Right cardiac atrium (tissue), 5 donors: ENCODE data around the gene MRPL41. TPM values are rescaled to one million over a fixed set of nuclear protein-coding genes. Genes with fewer than 3 reads are reported as not detected.
"Not testable (repeated sequence)": the region's sequence is repeated elsewhere in the genome, so short reads cannot be mapped to it uniquely, and the experiment has no call there.

ENCODE experiments used
- ATAC-seq, 2 donors: fragments of 200-7000 bp; cut with Tn5 transposase; one replicate each; pipeline versions ENCODE4 v1.8.0 to v1.9.1; 2020; ENCODE audit warnings: moderate library complexity in 2 of 2, mild to moderate bottlenecking in 1 of 2
- DNase-seq, 3 donors: peaks; one replicate each; pipeline ENCODE4 v3.0.0-alpha.2; 2020
- H3K27ac ChIP-seq: one replicate; pipeline ENCODE4 v1.5.1; 2013; ENCODE audit warnings: mild to moderate bottlenecking, low read length, control low read depth, moderate library complexity
- H3K27me3 ChIP-seq: one replicate; pipeline ENCODE4 v1.6.1; 2013; ENCODE audit not compliant: control insufficient read depth, insufficient read depth
- H3K4me1 ChIP-seq: one replicate; pipeline ENCODE4 v1.6.1; 2013; ENCODE audit warnings: low read length; ENCODE audit not compliant: control insufficient read depth, insufficient read depth
- H3K4me3 ChIP-seq: one replicate; pipeline ENCODE4 v1.5.1; 2013; ENCODE audit warnings: low read length, control low read depth
- H3K9me3 ChIP-seq: one replicate; pipeline ENCODE4 v1.6.1; 2013; ENCODE audit warnings: low read length; ENCODE audit not compliant: control insufficient read depth
- WGBS: extraction: QIAGEN DNeasy Blood & Tissue Kit; methylation state at CpG from one replicate; pipeline ENCODE4 v1.1.7; 2013; 5-methylcytosine and 5-hydroxymethylcytosine counted together
- intact Hi-C, 4 donors: fragments of 100-400 bp; cut with DNase I; formaldehyde crosslinking; loops; one replicate each; pipeline versions ENCODE4 v1.11.0 to v1.14.0; 2022 to 2023
- polyA plus RNA-seq: library from polyadenylated mRNA; stranded (reverse); fragments of 200-250 nt; gene quantifications from one replicate; pipeline ENCODE4 v1.2.3, GENCODE V29; 2013
- total RNA-seq, 4 donors: library from RNA; stranded (reverse); fragmentation: NEBNext Ultra II Directional; extraction: Animal tissue kit (Norgen Biotek cat#: 25700); gene quantifications; one replicate each; pipeline ENCODE4 v1.2.1, GENCODE V29; 2021
- donor health status: healthy with polysubstance abuse.
- donor health status: DM: no; HTN: yes; CAD: no.
- donor health status: DM: no; HTN: no; CAD: no.
- donor health status: DM: no; HTN: yes; CAD: no; lungs with severe emphysema.
- donor health status: DM: yes; HTN: yes; CAD: no.

MRPL41 gene
- total and polyA plus RNA-seq, 5 donors, result 149 to 460 (median 186) TPM

GRCh38 chr9:137522746-137523455 lies 28.8 kb upstream of the MRPL41 start:
- no peak overlapping the region for H3K27ac ChIP-seq
- no peaks in the 10 kb centered on the region for H3K4me1 ChIP-seq
- DNase-seq (no peak), ATAC-seq (peak in 1 of 2 donors; percentile 26)
- no peak overlapping the region for H3K4me3 ChIP-seq
- no peaks in the 10 kb centered on the region for H3K27me3 ChIP-seq
- 93% methylated on average over 36 of the region's 36 CpGs for WGBS
- intact Hi-C loops, result loop anchor here in 2 of 4 donors (10.0 kb wide), 1 partner anchor 228 kb away; no protein-coding TSS in a partner anchor
- no peaks in the 10 kb centered on the region for H3K9me3 ChIP-seq

DNA sequence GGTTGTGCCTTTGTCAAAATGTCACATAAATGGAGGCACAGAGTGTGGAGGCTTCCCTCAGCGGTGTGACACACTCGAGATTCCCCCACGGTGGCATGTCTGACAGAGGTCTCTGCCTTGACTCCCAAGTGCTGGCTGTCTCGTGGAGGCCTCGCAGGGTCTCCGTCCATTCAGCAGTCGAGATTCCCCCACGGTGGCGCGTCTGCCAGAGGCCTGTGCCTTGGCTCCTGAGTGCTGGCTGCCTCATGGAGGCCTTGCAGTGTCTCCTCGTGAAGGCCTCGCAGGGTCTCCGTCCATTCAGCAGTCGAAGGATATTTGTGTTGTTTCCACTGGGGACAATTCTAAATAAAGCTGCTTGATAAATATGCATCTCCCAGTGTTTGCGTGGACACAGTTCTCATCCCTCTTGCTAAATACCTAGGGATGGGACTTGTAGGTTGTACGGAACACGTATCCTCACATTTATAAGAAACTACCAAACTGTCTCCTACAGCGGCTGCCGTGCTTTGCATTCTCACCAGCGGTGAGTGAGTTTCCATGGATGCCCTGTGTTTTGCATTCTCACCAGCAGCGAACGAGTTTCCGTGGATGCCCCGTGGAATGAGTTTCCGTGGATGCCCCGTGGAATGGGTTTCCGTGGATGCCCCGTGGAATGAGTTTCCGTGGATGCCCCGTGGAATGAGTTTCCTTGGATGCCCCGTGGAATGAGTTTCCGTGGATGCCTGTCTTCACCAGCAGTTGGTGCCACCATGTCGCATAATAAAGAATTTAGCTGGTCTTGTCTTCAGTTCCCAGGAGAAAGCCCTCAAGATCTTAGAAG lies 27.3 kb upstream of the MRPL41 start:
- no peaks in the 10 kb centered on the region for H3K4me1 ChIP-seq
- H3K27ac ChIP-seq, result no peak overlapping the region
- no peaks in the 10 kb centered on the region for H3K27me3 ChIP-seq
- no peaks in the 10 kb centered on the region for H3K9me3 ChIP-seq
- ATAC-seq (no peak), DNase-seq (no peak)
- no peak overlapping the region for H3K4me3 ChIP-seq
- 94% methylated on average over 33 of the region's 33 CpGs for WGBS
- intact Hi-C loops, result loop anchor here in 2 of 4 donors (10.0 kb wide), 1 partner anchor 230 kb away; no protein-coding TSS in a partner anchor

- DNase-seq, result no peak
- no peak overlapping the region for H3K27ac ChIP-seq
- no peak overlapping the region for H3K4me3 ChIP-seq
- H3K4me1 ChIP-seq, result no peaks in the 10 kb centered on the region
- H3K27me3 ChIP-seq, result no peaks in the 10 kb centered on the region
- H3K9me3 ChIP-seq, result no peaks in the 10 kb centered on the region
- intact Hi-C loops, result loop anchor here in 2 of 4 donors (10.0 kb wide), 1 partner anchor 230 kb away; no protein-coding TSS in a partner anchor
- ATAC-seq, result no peak
- 82% methylated on average over 5 of the region's 5 CpGs for WGBS
Observed at GRCh38 chr9:137524981-137525317, 26.7 kb upstream of the MRPL41 start.

DNA sequence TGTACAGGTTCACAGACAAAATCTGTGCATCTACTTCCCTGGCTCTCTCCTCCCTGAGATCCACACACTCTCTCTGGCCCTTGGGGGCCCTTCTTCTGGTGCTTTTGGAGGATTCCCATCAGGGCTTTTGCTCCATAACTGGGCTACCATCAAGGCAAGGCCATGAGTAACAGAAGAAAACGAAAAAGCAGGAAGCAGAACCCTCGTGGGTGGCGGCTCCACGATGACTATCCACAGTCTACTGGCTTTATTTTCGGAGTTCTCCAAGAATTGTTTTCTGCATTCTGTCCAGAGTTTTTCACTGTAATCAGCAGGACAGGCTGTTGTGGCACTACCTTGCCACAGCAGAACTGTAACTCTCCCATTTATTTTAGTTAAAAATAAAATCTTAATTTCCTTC lies 21.3 kb upstream of the MRPL41 start:
- no peak overlapping the region for H3K4me3 ChIP-seq
- no peaks in the 10 kb centered on the region for H3K4me1 ChIP-seq
- intact Hi-C loops, result no loop called here
- H3K27me3 ChIP-seq, result no peaks in the 10 kb centered on the region
- 64% methylated on average over 5 of the region's 5 CpGs for WGBS
- H3K27ac ChIP-seq, result no peak overlapping the region
- H3K9me3 ChIP-seq, result no peaks in the 10 kb centered on the region
- ATAC-seq, result no peak
- DNase-seq, result no peak

DNA sequence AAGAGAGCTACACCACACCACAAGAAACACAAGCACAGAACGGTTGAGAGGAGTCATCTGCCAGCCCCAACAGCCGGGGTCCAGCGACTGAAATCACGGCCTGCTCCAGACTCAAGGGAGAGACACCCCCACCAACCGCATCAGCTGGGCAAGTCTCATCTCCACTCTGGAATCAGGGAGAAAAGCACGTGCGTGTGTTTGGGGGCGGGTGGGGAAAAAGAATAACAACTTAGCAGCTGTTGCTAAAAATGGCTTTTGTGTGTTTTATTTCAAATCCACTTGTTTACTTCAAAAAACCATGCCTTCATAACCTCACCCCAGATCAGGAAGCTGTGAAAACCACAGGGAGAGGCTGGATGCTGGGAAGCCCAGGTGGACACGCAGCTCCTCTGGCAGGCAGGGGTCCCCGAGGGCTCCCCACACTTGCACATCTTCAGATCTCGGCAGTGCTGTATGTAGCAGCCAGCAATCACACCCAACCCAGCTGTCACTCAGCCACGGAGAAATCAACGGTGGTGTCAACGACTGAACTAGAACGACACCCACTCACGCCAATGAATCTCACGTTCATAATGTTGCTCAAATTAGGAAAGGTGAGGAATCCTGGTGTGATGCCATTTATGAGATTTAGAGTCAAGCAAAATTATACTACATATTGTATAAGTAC lies 20.4 kb upstream of the MRPL41 start:
- Histone ChIP-seq H3K4me1 (no peaks in the 10 kb centered on the region), H3K9me3 (no peaks in the 10 kb centered on the region), H3K27ac (no peak overlapping the region), H3K27me3 (no peaks in the 10 kb centered on the region), H3K4me3 (no peak overlapping the region)
- 52% methylated on average over 17 of the region's 17 CpGs for WGBS
- ATAC-seq (no peak), DNase-seq (no peak)
- intact Hi-C loops, result no loop called here

GRCh38 chr9:137532891-137533468 lies 18.7 kb upstream of the MRPL41 start:
- intact Hi-C loops, H3K4me3 ChIP-seq, DNase-seq, H3K9me3 ChIP-seq, H3K27ac ChIP-seq, H3K4me1 ChIP-seq, ATAC-seq, H3K27me3 ChIP-seq: not testable (repeated sequence)
- WGBS, result 91% methylated on average over 10 of the region's 10 CpGs

DNA sequence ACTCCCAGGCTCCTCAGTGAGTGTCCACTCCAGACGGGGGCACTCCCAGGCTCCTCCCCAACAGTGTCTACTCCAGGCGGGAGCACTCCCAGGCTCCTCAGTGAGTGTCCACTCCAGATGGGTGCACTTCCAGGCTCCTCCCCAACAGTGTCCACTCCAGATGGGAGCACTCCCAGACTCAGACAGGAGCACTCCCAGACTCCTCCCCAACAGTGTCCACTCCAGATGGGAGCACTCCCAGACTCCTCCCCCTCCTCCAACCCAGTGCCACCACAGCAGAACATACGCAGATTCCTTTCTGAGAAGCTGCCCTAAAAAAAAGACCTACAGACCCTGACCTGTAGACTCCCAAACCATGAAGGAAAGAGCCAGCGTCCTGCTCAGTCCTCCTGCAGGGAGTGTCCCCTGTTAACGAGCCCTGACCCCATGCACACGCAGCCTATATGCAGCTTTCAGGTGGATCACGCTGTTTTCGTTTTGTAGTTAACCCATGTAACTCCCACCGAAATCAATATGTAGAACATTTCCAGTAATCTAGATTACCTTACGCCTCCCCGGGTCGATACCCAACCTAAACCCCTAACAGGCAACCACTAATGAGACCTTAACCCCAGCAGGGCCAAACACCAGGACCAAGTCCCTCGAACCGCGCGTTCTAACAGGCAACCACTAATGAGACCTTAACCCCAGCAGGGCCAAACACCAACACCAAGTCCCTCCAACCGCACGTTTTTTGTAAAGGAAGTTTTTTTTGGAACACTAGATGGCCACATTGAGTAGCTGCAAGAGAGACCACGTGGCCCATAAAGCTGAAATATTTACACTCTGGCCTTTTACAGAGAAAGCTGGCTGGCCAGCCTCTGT lies 17.2 kb upstream of the MRPL41 start:
- Histone ChIP-seq H3K4me1 (no peaks in the 10 kb centered on the region), H3K27me3 (no peaks in the 10 kb centered on the region), H3K27ac (no peak overlapping the region), H3K4me3 (no peak overlapping the region), H3K9me3 (no peaks in the 10 kb centered on the region)
- DNase-seq (no peak), ATAC-seq (peak; percentile 77 to 78)
- intact Hi-C loops, result no loop called here
- WGBS, result 57% methylated on average over 19 of the region's 19 CpGs

GRCh38 chr9:137535120-137535428 lies 16.6 kb upstream of the MRPL41 start:
- no peak for ATAC-seq
- Histone ChIP-seq H3K4me3 (no peak overlapping the region), H3K27me3 (no peaks in the 10 kb centered on the region), H3K9me3 (no peaks in the 10 kb centered on the region), H3K27ac (no peak overlapping the region), H3K4me1 (no peaks in the 10 kb centered on the region)
- no peak for DNase-seq
- intact Hi-C loops, result no loop called here

- WGBS, result 59% methylated on average over 16 of the region's 16 CpGs
- H3K4me1 ChIP-seq, DNase-seq, intact Hi-C loops, H3K27ac ChIP-seq, H3K9me3 ChIP-seq, ATAC-seq, H3K4me3 ChIP-seq, H3K27me3 ChIP-seq: not testable (repeated sequence)
Observed at GRCh38 chr9:137536594-137537131, 15.0 kb upstream of the MRPL41 start.

GRCh38 chr9:137538058-137538457 lies 13.6 kb upstream of the MRPL41 start:
- ATAC-seq (no peak), DNase-seq (no peak)
- Histone ChIP-seq H3K27ac (no peak overlapping the region), H3K27me3 (no peaks in the 10 kb centered on the region), H3K4me1 (no peaks in the 10 kb centered on the region), H3K4me3 (no peak overlapping the region), H3K9me3 (no peaks in the 10 kb centered on the region)
- WGBS, result 96% methylated on average over 16 of the region's 16 CpGs
- intact Hi-C loops, result no loop called here
